M059J (cell line): ENCODE results near the gene RAD51B. TPM values are rescaled to one million over a fixed set of nuclear protein-coding genes. Genes with fewer than 3 reads are reported as not detected.

Experiments
- DNase-seq: peaks from one replicate; pipeline ENCODE4 v3.0.0-alpha.2; 2012; ENCODE audit warnings: low read depth
- total RNA-seq: library from RNA; depleted of rRNA; stranded (reverse); fragments of >200 nt; shearing (Covaris generic); gene quantifications from 2 replicates; pipeline ENCODE4 v1.2.3, GENCODE V29; 2014

Gene RAD51B
- total RNA-seq, 1 experiment from 2014 or later, result 19.0 TPM

DNA sequence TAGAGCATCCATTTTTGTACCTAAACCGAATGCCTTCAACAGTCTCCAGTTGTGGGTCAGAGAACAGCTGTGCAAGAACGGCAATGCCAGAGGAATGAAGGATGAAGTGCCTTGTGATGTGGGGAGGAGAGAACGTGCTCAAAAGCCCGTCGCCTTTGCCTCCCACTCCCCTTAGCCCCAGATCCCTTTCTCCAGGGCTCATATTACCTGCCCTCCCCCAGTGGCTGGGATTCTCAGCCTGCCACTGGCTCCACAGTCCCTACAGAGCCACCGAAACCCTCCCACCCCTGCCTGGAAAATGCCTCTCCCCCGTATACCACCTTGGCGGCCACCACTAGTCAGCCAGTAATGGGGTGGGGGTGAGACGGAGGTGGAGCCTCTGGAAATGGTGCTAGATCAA lies 814.8 kb downstream of the RAD51B start:
- no peak for DNase-seq

DNA sequence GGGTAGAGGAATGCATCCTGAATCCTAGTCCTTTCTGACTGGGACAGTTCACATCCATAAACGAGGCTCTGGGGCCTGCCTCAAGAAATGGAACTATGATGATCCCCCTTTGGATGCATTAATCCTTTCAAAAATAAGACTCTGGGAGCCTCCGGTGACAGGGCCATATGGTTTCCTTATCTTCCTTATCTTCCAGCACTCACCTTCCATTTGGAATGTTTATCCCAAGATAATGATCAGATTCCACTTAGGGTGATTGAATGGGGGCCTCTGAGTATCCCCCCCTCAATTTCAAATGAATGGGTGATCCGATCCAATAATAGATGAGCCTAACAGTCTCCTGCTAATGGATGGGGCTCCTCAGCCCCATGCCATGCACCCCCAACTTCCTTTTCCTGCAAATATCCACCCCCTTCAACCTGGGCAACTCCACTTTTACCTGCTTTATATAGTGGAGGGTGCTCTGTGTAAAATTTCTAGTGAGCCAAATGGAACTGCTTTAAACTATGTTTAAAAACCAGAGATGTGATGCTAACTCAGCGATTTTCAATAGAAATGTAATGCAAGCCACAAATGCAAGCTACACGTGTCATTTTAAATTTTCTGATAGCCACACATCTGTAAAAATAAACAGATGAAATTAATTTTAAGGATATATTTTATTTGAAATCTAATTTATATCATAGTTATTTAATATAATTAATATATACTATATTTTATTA lies 815.5 kb downstream of the RAD51B start:
- DNase-seq, result no peak

DNA sequence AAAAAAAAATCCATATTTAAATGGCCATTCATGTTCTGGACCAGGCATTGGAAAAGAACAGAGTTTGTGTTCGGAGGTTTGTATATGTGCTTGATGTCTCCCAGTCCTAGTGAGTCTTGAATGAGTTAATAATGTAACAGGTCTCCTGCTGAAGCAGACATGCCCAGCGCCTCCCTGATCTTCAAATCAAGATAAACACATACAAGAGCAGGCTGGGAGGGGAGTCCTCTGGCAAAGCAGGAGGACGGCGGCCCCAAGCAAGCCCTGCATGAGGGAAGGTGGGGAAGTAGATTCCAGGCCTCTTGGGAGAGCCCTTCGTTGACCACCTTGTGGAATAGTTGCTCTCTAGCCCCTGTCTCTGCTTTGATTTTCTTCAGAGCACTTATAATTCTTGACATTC lies 817.0 kb downstream of the RAD51B start:
- DNase-seq, result no peak

DNA sequence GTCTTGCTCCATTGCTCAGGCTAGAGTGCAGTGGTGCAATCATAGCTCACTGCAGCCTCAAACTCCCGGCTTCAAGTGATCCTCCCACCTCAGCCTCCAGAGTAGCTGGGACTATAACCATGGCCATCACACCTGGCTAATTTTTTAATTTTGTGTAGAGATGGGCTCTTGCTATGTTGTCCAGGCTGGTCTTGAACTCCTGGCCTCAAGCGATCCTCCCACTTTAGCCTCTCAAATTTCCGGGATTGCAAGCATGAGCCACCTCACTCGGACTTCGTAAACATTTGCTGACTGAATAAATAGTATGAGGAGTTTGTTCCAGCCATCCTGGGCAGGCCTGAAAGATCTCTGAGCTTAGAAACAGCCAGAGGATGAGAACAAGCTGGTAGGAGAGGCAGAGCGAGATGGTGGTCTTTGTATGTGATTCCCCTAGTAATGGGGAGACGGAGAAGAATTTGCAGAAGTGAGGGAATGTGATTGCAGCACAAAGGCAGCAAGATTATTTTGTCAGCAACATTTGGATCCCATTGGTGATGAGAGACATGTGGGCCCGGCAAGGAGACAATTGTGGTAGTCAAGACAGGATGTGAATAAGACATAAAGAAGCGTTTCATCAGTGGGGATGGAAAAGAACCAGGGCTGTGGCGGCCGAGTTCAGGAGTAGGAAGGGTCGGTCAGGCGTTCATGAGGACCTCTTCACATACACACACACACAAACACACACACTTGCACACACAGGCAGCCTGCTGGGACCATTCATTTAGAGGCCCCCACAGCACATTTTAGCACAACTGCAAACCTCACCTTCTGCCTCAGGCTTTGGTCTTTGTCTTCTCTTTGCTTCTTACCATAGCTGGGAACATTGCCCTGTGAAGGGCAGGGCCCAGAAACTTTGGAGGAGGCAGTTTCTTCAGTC lies 817.8 kb downstream of the RAD51B start:
- peak; percentile 23 for DNase-seq

DNA sequence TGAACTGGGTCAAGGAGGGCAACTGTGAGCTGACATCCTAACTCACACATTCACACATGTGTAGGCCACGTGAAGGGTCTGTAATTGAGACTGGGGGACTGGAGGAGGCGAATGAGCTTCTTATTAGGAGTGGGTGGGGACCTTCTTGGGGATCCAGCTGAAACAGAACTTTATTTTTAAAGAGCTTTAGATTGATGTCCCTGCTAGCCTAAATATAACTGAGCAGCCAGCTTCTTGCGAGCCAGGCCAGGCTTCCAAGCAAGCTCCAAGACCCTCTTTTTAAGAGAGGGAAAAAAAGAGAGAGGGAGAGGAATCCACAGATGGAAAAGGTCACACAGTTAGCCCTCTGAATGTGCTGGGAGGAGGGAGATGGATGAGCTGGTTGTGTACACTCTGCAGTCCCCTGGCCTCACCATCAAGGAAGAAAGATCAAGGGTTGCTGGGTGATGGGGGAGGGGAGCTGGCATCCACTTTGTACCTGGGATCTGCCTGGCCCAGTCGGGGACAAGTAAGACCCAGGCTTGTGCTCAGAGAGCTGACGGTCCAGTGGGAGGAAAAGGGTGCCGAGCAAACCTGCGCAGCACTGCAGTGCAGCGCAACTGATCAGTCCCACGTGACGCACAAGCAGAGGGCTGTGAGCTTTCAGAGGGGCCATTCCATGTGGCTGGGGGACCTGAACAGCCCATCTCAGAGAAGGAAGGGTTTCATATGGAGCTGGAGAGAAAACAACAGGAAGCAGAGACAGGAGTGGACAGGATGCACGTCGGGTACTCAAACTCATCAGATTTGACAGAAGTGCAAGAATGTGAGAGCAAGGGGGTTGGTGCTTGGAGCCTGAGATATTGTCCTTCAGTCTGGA lies 818.8 kb downstream of the RAD51B start:
- DNase-seq, result no peak

DNA sequence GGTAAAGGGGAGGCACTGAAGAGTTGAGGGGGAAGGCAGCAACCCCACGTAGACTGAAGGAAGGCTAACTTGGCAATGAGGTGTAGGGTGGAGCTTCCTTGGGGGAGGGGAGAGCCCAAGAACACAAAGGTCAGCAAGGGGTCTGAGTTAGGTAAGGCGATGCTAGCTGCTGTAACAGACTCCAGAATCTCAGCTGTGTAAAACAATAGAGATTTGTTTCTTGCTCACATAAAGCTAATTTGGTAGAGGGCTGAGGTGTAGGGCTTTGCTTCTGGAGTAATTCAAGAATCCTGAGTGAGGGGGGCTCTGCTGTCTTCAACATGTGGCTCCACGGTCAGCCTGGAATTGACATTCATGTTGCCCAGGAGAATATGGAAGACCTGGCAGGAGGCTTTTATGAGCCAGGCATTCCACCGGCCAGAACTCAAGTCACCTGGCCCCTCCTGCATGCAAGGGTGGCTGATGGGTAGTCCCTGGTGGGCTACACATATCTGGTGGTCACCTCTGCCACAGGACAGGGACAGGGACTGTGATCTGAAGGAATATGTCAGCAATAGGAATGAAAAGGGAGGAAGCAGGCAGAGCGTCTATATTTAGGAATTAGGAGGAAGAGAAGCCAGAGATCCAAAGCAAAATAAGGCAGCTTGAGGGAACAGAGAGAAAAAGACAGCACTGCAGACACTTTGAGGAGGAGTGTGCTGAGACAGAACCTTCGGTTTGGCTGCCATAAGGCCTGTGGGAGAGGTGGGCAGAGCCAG lies 819.6 kb downstream of the RAD51B start:
- DNase-seq, result no peak

DNA sequence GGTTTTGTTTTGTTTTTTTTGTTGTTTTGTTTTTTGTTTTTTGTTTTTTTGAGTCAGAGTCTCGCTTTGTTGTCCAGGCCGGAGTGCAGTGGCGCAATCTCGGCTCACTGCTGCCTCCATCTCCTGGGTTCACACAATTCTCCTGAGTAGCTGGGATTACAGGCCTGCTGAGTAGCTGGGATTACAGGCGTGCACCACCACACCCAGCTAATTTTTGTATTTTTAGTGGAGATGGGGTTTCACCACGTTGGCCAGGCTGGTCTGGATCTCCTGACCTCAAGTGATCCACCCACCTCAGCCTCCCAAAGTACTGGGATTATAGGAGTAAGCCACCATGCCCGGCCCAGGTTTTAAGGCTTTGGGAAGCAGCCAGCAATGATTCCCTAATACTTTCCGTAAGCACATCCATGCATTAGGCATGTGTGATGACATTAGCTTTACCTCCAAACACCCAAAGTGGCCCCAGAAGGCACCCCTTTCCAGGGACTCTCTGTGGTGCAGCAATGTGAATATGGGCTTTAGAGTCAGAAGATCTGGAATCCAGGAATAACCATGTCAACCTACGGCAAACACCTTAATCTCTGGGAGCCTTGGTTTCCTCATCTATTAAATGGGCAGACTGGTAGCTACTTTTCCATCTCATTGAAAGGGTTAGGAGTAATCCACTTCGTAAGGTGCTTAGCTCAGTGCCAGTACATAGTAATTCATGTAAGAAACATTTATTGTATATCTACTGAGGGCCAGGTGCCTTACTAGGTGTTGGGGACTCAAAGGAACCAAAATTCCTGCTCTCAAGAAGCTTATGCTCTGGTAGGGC lies 820.4 kb downstream of the RAD51B start:
- no peak for DNase-seq

DNA sequence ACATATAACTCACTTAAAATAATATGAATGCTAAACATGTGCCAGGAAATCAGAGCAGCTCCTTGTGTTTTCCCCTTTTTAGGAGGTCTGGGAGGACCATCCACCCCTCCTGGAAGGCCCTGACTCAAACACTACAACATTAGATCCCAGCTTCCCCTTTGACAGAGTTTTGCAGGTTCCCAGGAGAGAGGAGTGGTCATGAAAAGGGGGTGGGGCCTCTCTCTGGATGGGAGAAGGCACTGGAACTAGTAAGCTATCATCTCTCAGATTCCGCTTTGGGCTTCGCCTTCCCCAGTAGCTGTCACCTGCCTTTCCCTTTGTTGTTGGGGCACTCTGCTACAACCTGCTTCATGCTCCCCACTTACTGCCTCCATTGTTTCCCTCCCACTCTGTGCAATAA lies 824.1 kb downstream of the RAD51B start:
- DNase-seq, result no peak

DNA sequence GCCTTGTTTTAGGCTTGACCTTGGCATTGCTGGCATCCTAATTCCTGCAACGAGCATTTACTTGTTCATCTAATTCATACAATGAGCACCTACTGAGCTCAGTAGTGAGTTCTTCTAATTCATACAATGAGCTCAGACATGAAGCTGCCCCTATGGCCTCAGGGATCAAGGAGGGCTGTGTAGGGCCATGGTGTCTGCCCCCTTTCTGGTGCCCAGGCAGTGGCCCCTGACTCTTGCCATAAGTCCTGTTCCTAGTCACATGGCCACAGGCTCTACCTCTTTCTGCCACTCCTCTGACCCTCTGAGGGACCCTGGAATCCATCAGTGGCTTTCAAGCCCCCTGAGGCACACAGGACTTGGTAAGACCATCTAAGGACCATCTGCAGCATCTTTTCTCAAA lies 824.5 kb downstream of the RAD51B start:
- no peak for DNase-seq

DNA sequence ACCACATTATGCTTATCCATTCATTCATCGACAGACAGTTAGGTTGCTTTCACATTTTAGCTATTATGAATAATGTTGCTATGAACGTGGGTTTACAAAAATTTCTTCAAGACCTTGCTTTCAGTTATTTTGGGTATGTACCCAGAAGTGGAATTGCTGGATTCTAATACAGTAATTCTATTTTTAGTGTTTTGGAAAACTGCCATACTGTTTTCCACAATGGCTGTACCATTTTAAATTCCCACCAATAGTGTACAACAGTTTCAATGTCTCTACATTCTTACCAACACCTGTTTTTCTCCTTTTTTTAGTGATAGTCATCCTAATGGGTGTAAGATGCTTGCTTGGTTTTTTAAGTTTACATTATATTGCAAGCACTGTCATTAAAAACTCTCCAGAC lies 825.8 kb downstream of the RAD51B start:
- no peak for DNase-seq

DNA sequence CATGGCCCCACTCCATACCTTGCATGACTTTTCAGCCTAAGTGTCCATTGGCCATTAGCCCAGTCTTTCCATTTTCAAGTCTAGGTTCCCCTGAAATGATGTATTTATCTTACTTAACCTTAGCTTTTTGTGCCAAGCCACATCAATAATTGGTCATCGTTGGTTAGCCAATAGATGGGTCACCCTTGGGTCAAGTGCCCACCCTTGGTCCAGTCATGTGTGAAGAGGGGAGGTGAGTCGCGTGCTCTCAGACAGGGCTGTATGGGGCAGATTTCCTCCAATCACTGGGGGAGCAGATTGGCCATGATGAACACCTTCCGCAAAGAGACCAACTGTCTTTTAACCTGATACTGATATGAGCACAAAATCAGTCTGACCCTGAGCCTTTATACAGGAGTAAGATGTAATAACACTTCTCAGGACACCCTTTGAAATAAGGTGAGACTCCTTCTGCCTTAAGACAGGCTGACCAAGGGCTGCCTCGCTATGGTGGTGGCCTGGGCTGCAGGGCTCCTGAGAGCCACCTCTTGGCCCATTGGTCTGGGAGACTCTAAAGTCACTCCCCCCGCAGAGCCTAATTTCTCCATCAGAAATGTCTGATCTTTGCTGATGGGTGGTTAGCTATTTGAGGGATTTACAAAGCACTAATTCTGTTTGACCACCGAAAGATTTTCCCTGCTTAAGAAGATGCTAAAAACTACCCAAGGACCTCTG lies 830.1 kb downstream of the RAD51B start:
- DNase-seq, result peak; percentile 66

DNA sequence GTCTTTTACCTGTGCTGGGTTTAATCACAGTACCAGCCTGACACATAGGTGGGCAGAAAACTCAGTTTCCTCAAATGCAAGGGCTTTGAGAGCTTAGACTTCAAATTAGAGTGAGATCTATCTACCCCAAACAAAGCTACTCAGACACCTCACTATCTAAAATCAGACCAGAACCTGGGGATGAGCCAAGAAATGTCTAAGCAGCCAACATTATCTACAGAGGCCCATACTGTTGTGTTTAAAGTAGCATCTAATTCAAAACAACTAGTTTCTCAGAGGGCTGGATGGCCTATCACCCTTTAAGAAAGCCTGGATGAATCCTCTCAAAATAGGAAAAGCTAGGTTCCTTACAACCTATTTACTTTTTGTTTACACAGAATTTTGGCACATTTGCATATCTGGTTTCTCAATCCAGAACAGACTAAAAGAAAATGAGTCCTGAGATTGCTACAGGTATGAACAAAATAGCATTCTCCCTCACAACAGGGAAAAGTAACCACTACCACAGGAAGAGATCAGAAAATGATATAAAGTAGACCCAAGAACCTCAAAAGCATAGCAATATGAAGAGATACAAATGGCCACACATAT lies 830.9 kb downstream of the RAD51B start:
- DNase-seq, result peak; percentile 26

DNA sequence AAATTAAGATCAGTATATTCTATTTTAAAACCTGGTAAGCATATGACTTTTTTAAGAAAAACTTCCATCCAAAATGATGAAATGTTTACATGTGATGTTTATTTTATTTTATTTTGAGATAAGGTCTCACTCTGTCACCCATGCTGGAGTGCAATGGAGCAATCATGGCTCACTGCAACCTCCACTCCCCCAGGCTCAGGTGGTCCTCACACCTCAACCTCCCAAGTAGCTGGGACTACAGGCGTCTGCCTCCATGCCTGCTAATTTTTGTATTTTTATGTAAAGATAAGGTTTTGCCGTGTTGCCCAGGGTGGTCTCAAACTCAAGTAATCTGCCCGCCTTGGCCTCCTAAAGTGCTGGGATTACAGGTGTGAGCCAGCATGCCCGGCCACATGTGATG lies 831.5 kb downstream of the RAD51B start:
- DNase-seq, result no peak

DNA sequence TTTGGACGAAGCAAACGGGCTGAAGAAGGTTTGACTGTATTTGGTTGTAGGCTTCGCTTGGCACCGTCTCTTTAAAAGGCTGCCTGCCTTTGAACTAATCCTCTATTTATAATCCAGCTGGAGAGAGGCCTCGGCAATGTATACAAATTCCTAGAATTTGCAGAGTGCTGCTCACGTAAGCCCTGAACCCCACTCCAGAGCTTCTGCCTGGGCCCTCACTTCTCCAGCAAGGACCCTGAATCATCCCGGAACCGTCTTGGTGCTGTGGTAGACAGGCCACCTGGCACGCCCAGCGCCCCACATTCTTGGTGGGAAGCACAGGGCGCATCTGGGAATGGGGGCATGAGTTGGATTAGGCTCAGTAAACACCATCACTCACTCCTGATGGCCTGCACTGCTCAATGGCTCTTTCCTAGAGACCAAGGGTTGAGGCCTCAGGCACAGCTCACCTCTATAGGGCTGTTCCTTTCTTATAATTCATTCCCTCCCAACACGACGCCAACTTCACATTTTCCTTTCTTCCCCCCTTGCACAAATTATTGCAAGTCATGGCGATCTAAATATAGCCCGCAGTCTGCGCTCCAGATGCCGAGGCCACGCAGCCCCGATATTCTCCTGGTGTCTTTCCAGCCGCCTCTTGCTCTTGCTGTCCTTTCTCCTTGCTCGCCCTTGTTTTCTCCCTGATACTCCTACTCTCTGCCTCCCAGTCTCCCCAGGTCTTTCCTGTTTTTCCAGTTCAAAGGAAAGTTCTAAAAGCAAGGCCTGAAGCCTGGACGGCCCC lies 832.3 kb downstream of the RAD51B start:
- DNase-seq, result no peak

DNA sequence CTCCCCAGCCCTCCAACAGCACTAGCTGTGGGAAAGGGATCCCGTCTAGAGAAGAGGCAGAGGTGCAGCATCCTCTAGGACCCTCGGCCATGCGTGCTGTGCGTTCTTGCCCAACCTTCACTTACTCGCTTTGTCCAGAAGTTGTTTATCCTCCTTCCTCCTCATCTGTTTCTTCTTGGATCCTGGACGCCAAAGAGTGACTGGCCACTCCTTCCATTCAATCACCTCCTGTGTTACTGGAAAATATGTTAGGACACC lies 832.8 kb downstream of the RAD51B start:
- no peak for DNase-seq

DNA sequence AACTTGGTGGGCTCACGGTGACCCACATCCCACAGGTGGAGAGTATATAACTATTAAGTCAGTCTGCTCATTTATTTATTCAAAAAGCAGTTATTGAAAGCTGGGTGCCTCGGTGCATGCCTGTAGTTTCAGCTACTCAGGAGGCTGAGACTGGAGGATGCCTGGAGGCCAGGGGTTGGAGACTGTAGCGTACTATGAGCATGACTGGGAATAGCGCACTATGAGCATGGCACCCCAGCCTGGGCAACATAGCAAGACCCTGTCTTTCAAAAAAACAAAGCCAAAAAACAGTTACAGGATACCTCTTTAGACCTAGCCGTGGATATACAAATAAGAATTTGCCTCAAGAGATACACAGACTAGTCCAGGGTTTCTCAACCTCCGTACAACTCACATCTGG lies 833.5 kb downstream of the RAD51B start:
- no peak for DNase-seq

DNA sequence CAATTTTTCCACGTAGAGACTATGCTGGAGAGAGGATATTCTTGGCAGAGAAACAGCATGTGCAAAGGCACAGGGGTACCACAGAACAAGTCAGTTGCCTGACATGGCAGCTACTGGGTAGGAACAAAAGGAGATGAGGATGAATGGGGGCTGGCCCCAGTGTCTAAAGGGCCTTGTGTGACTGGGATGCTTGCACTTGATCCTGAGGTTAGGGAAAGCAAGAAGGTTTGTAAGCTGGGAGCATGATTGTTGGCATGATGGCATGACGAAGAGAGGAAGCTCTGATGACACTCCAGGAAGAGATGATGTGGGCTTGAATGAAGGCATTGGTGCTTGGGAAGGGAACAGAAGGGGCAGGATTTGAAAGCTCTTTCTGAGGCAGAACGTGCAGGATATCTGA lies 834.2 kb downstream of the RAD51B start:
- DNase-seq, result no peak

DNA sequence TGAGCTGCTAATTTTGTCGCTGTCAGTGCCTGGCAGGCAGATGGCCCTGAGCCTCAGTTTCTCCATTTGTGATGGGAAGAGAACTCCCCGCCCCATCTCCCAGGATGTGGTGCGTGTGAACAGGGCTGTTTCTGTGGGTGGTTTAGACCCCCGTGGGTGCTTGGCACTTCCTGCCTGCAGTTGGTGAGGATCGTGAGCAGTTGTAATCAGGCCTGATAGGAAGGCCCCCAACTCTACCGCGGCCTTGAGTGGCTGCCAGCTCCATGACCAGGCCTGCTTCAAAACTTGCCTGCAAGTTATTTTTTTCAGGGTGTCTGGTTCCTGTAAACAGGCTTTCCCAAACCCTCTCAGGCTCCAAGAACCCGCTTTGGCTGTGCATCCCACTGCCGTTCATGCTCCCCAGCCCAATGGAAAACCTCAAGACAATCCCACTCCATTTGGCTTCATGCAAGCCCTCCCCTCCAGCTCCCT lies 834.9 kb downstream of the RAD51B start:
- DNase-seq, result no peak
